Measurements from ENCODE around the gene CAST. TPM values are rescaled to one million over a fixed set of nuclear protein-coding genes. Genes with fewer than 3 reads are reported as not detected.

The CAST gene
- total RNA-seq, 2 experiments from 2014 or later, result 149 to 152 TPM

Other genes starting within 250 kb of the CAST start
- not detected for gene PCSK1, start 229.1 kb upstream of the CAST start, total RNA-seq
- gene ERAP1, start 145.6 kb downstream of the CAST start, total RNA-seq, result 100 to 1,000 TPM in 1 of 2 experiments, 10 to 100 TPM in 1; 98.4 to 105 TPM
- gene ERAP2, start 214.1 kb downstream of the CAST start, total RNA-seq, result 10 to 100 TPM; 93.0 to 96.0 TPM